BLaER1 (cell line): ENCODE results near the gene C1orf210.

Source experiments
- H3K27ac ChIP-seq: shearing (Covaris generic); formaldehyde crosslinking; 2 replicates; pipeline ENCODE4 v1.8.1; 2022
- H3K27me3 ChIP-seq: shearing (Covaris generic); formaldehyde crosslinking; 2 replicates; pipeline ENCODE4 v1.8.1; 2022
- H3K36me3 ChIP-seq: shearing (Covaris generic); formaldehyde crosslinking; 2 replicates; pipeline ENCODE4 v1.8.1; 2022
- H3K4me1 ChIP-seq: shearing (Covaris generic); formaldehyde crosslinking; 2 replicates; pipeline ENCODE4 v1.8.1; 2022
- H3K4me2 ChIP-seq: shearing (Covaris generic); formaldehyde crosslinking; 2 replicates; pipeline ENCODE4 v1.8.1; 2022
- H3K4me3 ChIP-seq: shearing (Covaris generic); formaldehyde crosslinking; 2 replicates; pipeline ENCODE4 v1.8.1; 2022
- H3K9ac ChIP-seq: shearing (Covaris generic); formaldehyde crosslinking; 2 replicates; pipeline ENCODE4 v1.8.1; 2022
- H3K9me3 ChIP-seq: shearing (Covaris generic); formaldehyde crosslinking; 2 replicates; pipeline ENCODE4 v1.8.1; 2022
- H4K20me1 ChIP-seq: shearing (Covaris generic); formaldehyde crosslinking; 2 replicates; pipeline ENCODE4 v1.8.1; 2022
- Cebpa-rat ChIP-seq: shearing (Covaris generic); IDR thresholded peaks from 2 replicates; pipeline ENCODE4 v1.8.1; 2022

C1orf210 gene

GRCh38 chr1:43275826-43276620 lies 9.4 kb downstream of the C1orf210 start:
- no peak overlapping the region; the same call in 1 of the 2 replicates for H3K27ac ChIP-seq
- no peak for TF ChIP-seq Cebpa-rat
- no peak overlapping the region for H3K9ac ChIP-seq
- H3K4me1 ChIP-seq: peaks cover 16% of the 10 kb centered on the region
- no peak overlapping the region for H3K4me3 ChIP-seq
- no peaks in the 10 kb centered on the region for H3K27me3 ChIP-seq
- H3K4me2 ChIP-seq: no peak overlapping the region
- no peaks in the 10 kb centered on the region; the same call in 1 of the 2 replicates for H3K9me3 ChIP-seq
- H4K20me1 ChIP-seq: no peaks in the 10 kb centered on the region
- H3K36me3 ChIP-seq: no peaks in the 10 kb centered on the region

- no peaks in the 10 kb centered on the region for H3K27me3 ChIP-seq
Measured at GRCh38 chr1:43274804-43275180, 10.6 kb downstream of the C1orf210 start.

GRCh38 chr1:43274125-43274803 lies 11.1 kb downstream of the C1orf210 start:
- H4K20me1 ChIP-seq: no peaks in the 10 kb centered on the region
- peaks cover 16% of the 10 kb centered on the region for H3K4me1 ChIP-seq
- H3K4me3 ChIP-seq: peak overlapping the region; percentile 6; the same call in 1 of the 2 replicates
- H3K36me3 ChIP-seq: no peaks in the 10 kb centered on the region
- no peaks in the 10 kb centered on the region for H3K27me3 ChIP-seq
- H3K4me2 ChIP-seq: peak overlapping the region; percentile 65
- no peaks in the 10 kb centered on the region; the same call in 1 of the 2 replicates for H3K9me3 ChIP-seq
- no peak overlapping the region; the same call in 1 of the 2 replicates for H3K9ac ChIP-seq
- no peak for TF ChIP-seq Cebpa-rat
- H3K27ac ChIP-seq: peak overlapping the region; percentile 67

More at GRCh38 chr1:43274804-43275180, 10.6 kb downstream of the C1orf210 start:
- Histone ChIP-seq H3K4me1 (peaks cover 16% of the 10 kb centered on the region), H3K9ac (no peak overlapping the region; the same call in 1 of the 2 replicates), H3K4me2 (peak overlapping the region; percentile 65), H3K27ac (peak overlapping the region; percentile 67), H4K20me1 (no peaks in the 10 kb centered on the region), H3K36me3 (no peaks in the 10 kb centered on the region), H3K9me3 (no peaks in the 10 kb centered on the region; the same call in 1 of the 2 replicates), H3K4me3 (no peak overlapping the region)
- no peak for TF ChIP-seq Cebpa-rat

- no peaks in the 10 kb centered on the region; the same call in 1 of the 2 replicates for H3K9me3 ChIP-seq
- no peaks in the 10 kb centered on the region for H3K27me3 ChIP-seq
- no peaks in the 10 kb centered on the region for H4K20me1 ChIP-seq
- no peak overlapping the region for H3K4me3 ChIP-seq
- TF ChIP-seq Cebpa-rat: no peak
- no peak overlapping the region for H3K9ac ChIP-seq
- H3K4me1 ChIP-seq: peaks cover 16% of the 10 kb centered on the region
- peak overlapping the region; percentile 67 for H3K27ac ChIP-seq
- H3K36me3 ChIP-seq: no peaks in the 10 kb centered on the region
- H3K4me2 ChIP-seq: peak overlapping the region; percentile 65
Measured at GRCh38 chr1:43273708-43274107, 11.7 kb downstream of the C1orf210 start.

- no peaks in the 10 kb centered on the region for H3K27me3 ChIP-seq
- H3K9me3 ChIP-seq: no peaks in the 10 kb centered on the region; the same call in 1 of the 2 replicates
- no peak overlapping the region for H3K4me2 ChIP-seq
Measured at GRCh38 chr1:43272576-43273571, 12.5 kb downstream of the C1orf210 start.

GRCh38 chr1:43272161-43272560 lies 13.2 kb downstream of the C1orf210 start:
- Histone ChIP-seq H3K4me1 (peaks cover 16% of the 10 kb centered on the region), H4K20me1 (no peaks in the 10 kb centered on the region), H3K36me3 (no peaks in the 10 kb centered on the region), H3K9me3 (no peaks in the 10 kb centered on the region; the same call in 1 of the 2 replicates), H3K4me3 (no peak overlapping the region), H3K9ac (no peak overlapping the region), H3K4me2 (no peak overlapping the region), H3K27ac (no peak overlapping the region), H3K27me3 (no peaks in the 10 kb centered on the region)
- TF ChIP-seq Cebpa-rat: no peak

More at GRCh38 chr1:43272576-43273571, 12.5 kb downstream of the C1orf210 start:
- no peaks in the 10 kb centered on the region for H3K36me3 ChIP-seq
- no peak overlapping the region for H3K9ac ChIP-seq
- TF ChIP-seq Cebpa-rat: no peak
- peaks cover 16% of the 10 kb centered on the region for H3K4me1 ChIP-seq
- H3K27ac ChIP-seq: no peak overlapping the region; the same call in 1 of the 2 replicates
- no peaks in the 10 kb centered on the region for H4K20me1 ChIP-seq
- no peak overlapping the region for H3K4me3 ChIP-seq

GRCh38 chr1:43271186-43272118 lies 13.9 kb downstream of the C1orf210 start:
- H3K4me3 ChIP-seq: no peak overlapping the region
- no peak overlapping the region for H3K27ac ChIP-seq
- no peak overlapping the region for H3K4me2 ChIP-seq
- no peak overlapping the region for H3K9ac ChIP-seq
- H3K36me3 ChIP-seq: no peaks in the 10 kb centered on the region
- TF ChIP-seq Cebpa-rat: no peak
- H3K9me3 ChIP-seq: no peaks in the 10 kb centered on the region; the same call in 1 of the 2 replicates
- no peaks in the 10 kb centered on the region for H4K20me1 ChIP-seq
- no peaks in the 10 kb centered on the region for H3K27me3 ChIP-seq
- peaks cover 16% of the 10 kb centered on the region for H3K4me1 ChIP-seq

GRCh38 chr1:43270421-43271095 lies 14.8 kb downstream of the C1orf210 start:
- no peak overlapping the region for H3K4me2 ChIP-seq
- no peak for TF ChIP-seq Cebpa-rat
- H3K36me3 ChIP-seq: no peaks in the 10 kb centered on the region
- H3K9me3 ChIP-seq: peaks cover 2% of the 10 kb centered on the region
- peaks cover 16% of the 10 kb centered on the region for H3K4me1 ChIP-seq
- no peak overlapping the region for H3K9ac ChIP-seq
- no peaks in the 10 kb centered on the region for H3K27me3 ChIP-seq
- no peak overlapping the region for H3K4me3 ChIP-seq
- no peaks in the 10 kb centered on the region for H4K20me1 ChIP-seq
- H3K27ac ChIP-seq: no peak overlapping the region
